Endothelial cell of umbilical vein (primary cell): ENCODE results near the gene GRK4. TPM values are rescaled to one million over a fixed set of nuclear protein-coding genes. Genes with fewer than 3 reads are reported as not detected.

Source experiments
- BruUV-seq: library from RNA; stranded (reverse); fragments of 400-500 nt; replicated peaks from 2 replicates; lab custom pipeline; 2021; lab: Mats Ljungman, UMichigan
- CTCF ChIA-PET: fragments of 300-600, 350-600 bp; sonication (Branson Sonifier 250); formaldehyde crosslinking; loops from one replicate; lab custom pipeline; 2021; ENCODE audit warnings: antibody characterized with exemption, inconsistent platforms; lab: Charles Lee
- POLR2A ChIA-PET: fragments of 300-600, 350-600 bp; sonication (Branson Sonifier 250); formaldehyde crosslinking; loops from one replicate; lab custom pipeline; 2021; ENCODE audit warnings: antibody characterized with exemption, inconsistent platforms; lab: Charles Lee
- DNase-seq: peaks from one replicate; pipeline ENCODE4 v3.0.0-alpha.2; 2011; ENCODE audit warnings: low read depth, low spot score
- FAIRE-seq: peaks from 2 replicates; lab custom pipeline; 2011; peaks lifted over from hg19 to GRCh38; lab: Jason Lieb, UNC
- H2AFZ ChIP-seq: 2 replicates; pipeline ENCODE4 v1.6.0; 2012; ENCODE audit warnings: low read depth, low read length, control low read depth, inconsistent platforms
- H3K27ac ChIP-seq: 2 replicates; pipeline ENCODE4 v1.5.1; 2011; ENCODE audit warnings: low read depth, mild to moderate bottlenecking, control low read depth, low read length, moderate library complexity; ENCODE audit not compliant: insufficient read depth
- H3K27me3 ChIP-seq, 2 experiments: 2 replicates each; pipeline versions ENCODE4 v1.6.0 to v1.6.1; 2011; ENCODE audit warnings: low read length in 2 of 2, mixed read lengths in 1 of 2; ENCODE audit not compliant: control insufficient read depth in 2 of 2, insufficient read depth in 2 of 2
- H3K36me3 ChIP-seq, 2 experiments: 2 replicates in 1 of 2; 3 replicates in 1 of 2; pipeline ENCODE4 v1.5.1; 2011; ENCODE audit warnings: low read length in 2 of 2, mild to moderate bottlenecking in 1 of 2, moderate library complexity in 1 of 2; ENCODE audit not compliant: control insufficient read depth in 2 of 2, insufficient read depth in 2 of 2; ENCODE audit errors: extremely low read depth in 1 of 2
- H3K4me1 ChIP-seq: 3 replicates; pipeline ENCODE4 v1.5.1; 2011; ENCODE audit warnings: mild to moderate bottlenecking, low read length; ENCODE audit not compliant: control insufficient read depth, insufficient read depth; ENCODE audit errors: extremely low read depth
- H3K4me2 ChIP-seq: 2 replicates; pipeline ENCODE4 v1.6.1; 2011; ENCODE audit warnings: low read length, control low read depth, mixed read lengths; ENCODE audit not compliant: insufficient read depth
- H3K4me3 ChIP-seq, 3 experiments: fragments of 200-600 bp in 1 of 3; sonication (generic), shearing (Covaris generic) in 1 of 3; replicated peaks in 1 of 3; 2 replicates each; pipeline ENCODE4 v1.5.1; 2011 to 2016; ENCODE audit warnings: control low read depth in 3 of 3, low read length in 3 of 3, mild to moderate bottlenecking in 2 of 3, inconsistent platforms in 1 of 3, low read depth in 1 of 3, moderate library complexity in 1 of 3; ENCODE audit not compliant: insufficient read depth in 1 of 3
- H3K79me2 ChIP-seq: 2 replicates; pipeline ENCODE4 v1.6.0; 2012; ENCODE audit warnings: low read length, inconsistent platforms; ENCODE audit not compliant: control insufficient read depth, insufficient read depth
- H3K9ac ChIP-seq: replicated peaks from 2 replicates; pipeline ENCODE3; 2011; ENCODE audit warnings: low read length, control low read depth; ENCODE audit not compliant: insufficient read depth; ENCODE audit errors: extremely low read depth
- H3K9me1 ChIP-seq: replicated peaks from 3 replicates; pipeline ENCODE4 v1.6.0; 2011; ENCODE audit warnings: mild to moderate bottlenecking, low read length; ENCODE audit not compliant: control insufficient read depth, insufficient read depth; ENCODE audit errors: extremely low read depth
- H3K9me3 ChIP-seq: replicated peaks from 2 replicates; pipeline ENCODE4 v1.5.1; 2012; ENCODE audit warnings: low read length, inconsistent platforms; ENCODE audit not compliant: control insufficient read depth, insufficient read depth
- H4K20me1 ChIP-seq: replicated peaks from 2 replicates; pipeline ENCODE3; 2011; ENCODE audit warnings: mild to moderate bottlenecking, low read length; ENCODE audit not compliant: control insufficient read depth, insufficient read depth; ENCODE audit errors: extremely low read depth
- EZH2 ChIP-seq: IDR thresholded peaks from 2 replicates; pipeline ENCODE4 v1.6.1; 2012; ENCODE audit warnings: borderline replicate concordance, low read depth, mild to moderate bottlenecking, moderate library complexity, low read length, inconsistent platforms; ENCODE audit not compliant: severe bottlenecking
- FOS ChIP-seq: IDR thresholded peaks from 2 replicates; pipeline ENCODE4 v1.6.1; 2011; ENCODE audit warnings: mild to moderate bottlenecking, low read length, moderate library complexity, borderline replicate concordance; ENCODE audit not compliant: insufficient read depth
- GATA2 ChIP-seq: IDR thresholded peaks from 2 replicates; pipeline ENCODE4 v1.7.0; 2011; ENCODE audit warnings: low read depth, mild to moderate bottlenecking, moderate library complexity, mixed read lengths, low read length; ENCODE audit not compliant: insufficient read length, insufficient read depth
- JUN ChIP-seq: IDR thresholded peaks from 2 replicates; pipeline ENCODE4 v1.6.1; 2011; ENCODE audit warnings: borderline replicate concordance, low read depth; ENCODE audit not compliant: insufficient read length, insufficient read depth
- MYC ChIP-seq: IDR thresholded peaks from one replicate; pipeline ENCODE4 v1.6.1; 2011; ENCODE audit warnings: mild to moderate bottlenecking, low read depth, low read length
- POLR2A ChIP-seq: IDR thresholded peaks from 2 replicates; pipeline ENCODE4 v1.6.1; 2012; ENCODE audit warnings: low read depth, mild to moderate bottlenecking, control low read depth, low read length
- POLR2AphosphoS5 ChIP-seq: IDR thresholded peaks from 2 replicates; pipeline ENCODE4 v1.6.1; 2012; ENCODE audit warnings: low read depth, mild to moderate bottlenecking, control low read depth, low read length, moderate library complexity; ENCODE audit not compliant: insufficient read depth
- dilution Hi-C: fragments of 300-500 bp; cut with MboI; formaldehyde crosslinking; loops from one replicate; pipeline ENCODE4 v1.15.0; 2019; ENCODE audit warnings: low sequenced_read_pairs; ENCODE audit not compliant: extremely low pct_ligation_motif_present
- intact Hi-C: fragments of 100-400 bp; cut with micrococcal nuclease; formaldehyde crosslinking; loops from one replicate; pipeline ENCODE4 v1.10.0; 2022
- polyA plus RNA-seq, 4 experiments: library from polyadenylated mRNA; depleted of rRNA in 3 of 4; stranded (reverse) in 3 of 4; unstranded in 1 of 4; fragments of >200 nt; gene quantifications; 2 replicates each; pipeline versions ENCODE4 v1.2.1 to v1.2.3, GENCODE V29; 2011 to 2012; ENCODE audit warnings: missing spikeins in 1 of 4
- small RNA-seq: library from RNA; depleted of rRNA; stranded (forward); fragments of <200 nt; gene quantifications from one replicate; pipeline ENCODE3, GENCODE V24; 2012; ENCODE audit warnings: low replicate concordance, low read depth; ENCODE audit not compliant: insufficient read depth, insufficient read length
- total RNA-seq: library from RNA; stranded (reverse); gene quantifications from 2 replicates; pipeline ENCODE4 v1.2.3, GENCODE V29; 2021
- TF ChIP-seq, protein P1 (sequence below): IDR thresholded peaks from 2 replicates; pipeline ENCODE4 v1.6.1; 2011; ENCODE audit not compliant: insufficient read depth, insufficient read length
- TF ChIP-seq, protein P2 (sequence below), 2 donors: IDR thresholded peaks; 1 replicate in 1 of 2; 2 replicates in 1 of 2; pipeline ENCODE4 v1.5.1; 2011; ENCODE audit warnings: low read length in 2 of 2, mild to moderate bottlenecking in 2 of 2, moderate library complexity in 2 of 2, control low read depth in 1 of 2, inconsistent platforms in 1 of 2, low read depth in 1 of 2; ENCODE audit not compliant: insufficient read depth in 1 of 2; ENCODE audit errors: extremely low read depth in 1 of 2

GRK4 gene
- total and polyA plus RNA-seq, 2 donors (not counting 3 experiments of a cell fraction or from before 2014, with no cell fraction given), result 3.1 to 6.3 TPM

DNA sequence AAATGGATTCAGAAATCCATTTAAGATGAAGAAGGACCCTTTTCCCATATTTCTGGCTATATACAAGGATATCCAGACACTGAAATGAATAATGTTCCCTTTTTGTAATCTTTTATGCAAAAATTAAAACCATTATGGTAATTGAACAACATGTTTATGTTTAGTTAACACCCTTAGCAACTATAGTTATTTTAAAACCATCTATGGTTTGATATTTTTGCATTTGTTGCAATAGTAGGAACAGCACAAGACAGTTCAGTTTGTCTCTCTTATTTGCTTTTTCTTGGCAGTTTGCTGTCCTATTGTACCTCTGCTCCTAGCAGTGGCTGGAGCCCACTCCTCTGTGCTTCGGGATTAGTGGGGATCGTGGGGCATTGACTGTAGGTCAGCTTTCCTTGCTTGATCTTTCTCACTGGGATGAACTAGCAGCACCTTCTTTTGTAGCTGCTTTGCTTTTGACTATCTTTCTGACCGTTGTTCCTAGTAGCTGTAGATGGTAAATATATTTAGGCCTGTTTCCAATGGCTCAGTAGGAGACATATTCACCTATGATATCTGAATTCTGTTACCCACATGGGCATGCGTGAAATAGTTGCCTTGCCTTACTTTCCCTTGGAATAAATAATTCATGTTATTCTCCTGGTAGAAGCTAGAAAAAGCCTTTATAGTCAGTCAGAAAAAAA, 123.9 kb downstream of the GRK4 start:
- H4K20me1 ChIP-seq, result peaks cover 4% of the 10 kb centered on the region
- TF ChIP-seq POLR2AphosphoS5, result no peak
- no peak for TF ChIP-seq MYC
- TF ChIP-seq, protein P1, sequence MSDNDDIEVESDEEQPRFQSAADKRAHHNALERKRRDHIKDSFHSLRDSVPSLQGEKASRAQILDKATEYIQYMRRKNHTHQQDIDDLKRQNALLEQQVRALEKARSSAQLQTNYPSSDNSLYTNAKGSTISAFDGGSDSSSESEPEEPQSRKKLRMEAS, result no peak
- no peak for TF ChIP-seq JUN
- TF ChIP-seq FOS, result no peak
- TF ChIP-seq EZH2, result no peak
- TF ChIP-seq POLR2A, result no peak
- TF ChIP-seq, protein P2, sequence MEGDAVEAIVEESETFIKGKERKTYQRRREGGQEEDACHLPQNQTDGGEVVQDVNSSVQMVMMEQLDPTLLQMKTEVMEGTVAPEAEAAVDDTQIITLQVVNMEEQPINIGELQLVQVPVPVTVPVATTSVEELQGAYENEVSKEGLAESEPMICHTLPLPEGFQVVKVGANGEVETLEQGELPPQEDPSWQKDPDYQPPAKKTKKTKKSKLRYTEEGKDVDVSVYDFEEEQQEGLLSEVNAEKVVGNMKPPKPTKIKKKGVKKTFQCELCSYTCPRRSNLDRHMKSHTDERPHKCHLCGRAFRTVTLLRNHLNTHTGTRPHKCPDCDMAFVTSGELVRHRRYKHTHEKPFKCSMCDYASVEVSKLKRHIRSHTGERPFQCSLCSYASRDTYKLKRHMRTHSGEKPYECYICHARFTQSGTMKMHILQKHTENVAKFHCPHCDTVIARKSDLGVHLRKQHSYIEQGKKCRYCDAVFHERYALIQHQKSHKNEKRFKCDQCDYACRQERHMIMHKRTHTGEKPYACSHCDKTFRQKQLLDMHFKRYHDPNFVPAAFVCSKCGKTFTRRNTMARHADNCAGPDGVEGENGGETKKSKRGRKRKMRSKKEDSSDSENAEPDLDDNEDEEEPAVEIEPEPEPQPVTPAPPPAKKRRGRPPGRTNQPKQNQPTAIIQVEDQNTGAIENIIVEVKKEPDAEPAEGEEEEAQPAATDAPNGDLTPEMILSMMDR (IDR thresholded peaks at IDR 0.05; ENCODE audit: extremely low read depth in 1 of 2, insufficient read depth in 1 of 2, low read depth in 1 of 2, low read length in 2 of 2), result no peak
- no peak for TF ChIP-seq GATA2
- H3K79me2 ChIP-seq, result peaks cover 24% of the 10 kb centered on the region
- H3K9me1 ChIP-seq, result no peaks in the 10 kb centered on the region
- no peaks in the 10 kb centered on the region for H3K4me1 ChIP-seq
- H3K36me3 ChIP-seq, result peaks cover 0 to 2% of the 10 kb centered on the region in 2 experiments
- dilution Hi-C loops, result no loop called here
- POLR2A ChIA-PET, result no interaction called here
- intact Hi-C loops, result no loop called here
- BruUV-seq, result no TSS peak
- H2AFZ ChIP-seq, result no peak overlapping the region
- no peak overlapping the region for H3K4me2 ChIP-seq
- no peaks in the 10 kb centered on the region for H3K9me3 ChIP-seq
- H3K4me3 ChIP-seq, result no peak overlapping the region
- H3K27ac ChIP-seq, result no peak overlapping the region
- no peak for DNase-seq
- H3K27me3 ChIP-seq, result no peaks in the 10 kb centered on the region
- no peak for FAIRE-seq
- H3K9ac ChIP-seq, result no peak overlapping the region
- CTCF ChIA-PET, result interaction anchor here (2.1 kb wide), 1 partner anchor 9 kb away, joined by 7 read pairs; no protein-coding TSS in a partner anchor

Small RNAs within 50 kb of the gene (small RNA-seq; reads per million reads assigned to genes)
- gene RF02134 (not detected), gene RF02135 (not detected), gene RNU6-204P (1.8 reads per million)

Other genes with a start within 250 kb of the GRK4 start
- gene TNIP2, start 207.2 kb upstream of the GRK4 start, total RNA-seq, result 49.0 and 52.1 TPM in 2 replicates
- 37.7 and 40.4 TPM in 2 replicates for gene TNIP2, start 207.2 kb upstream of the GRK4 start, polyA plus RNA-seq
- 69.2 and 73.1 TPM in 2 replicates for gene SH3BP2, start 170.5 kb upstream of the GRK4 start, total RNA-seq
- gene SH3BP2, start 170.5 kb upstream of the GRK4 start, polyA plus RNA-seq, result 62.9 and 73.9 TPM in 2 replicates
- gene ADD1, start 119.7 kb upstream of the GRK4 start, total RNA-seq, result 280 and 305 TPM in 2 replicates
- gene ADD1, start 119.7 kb upstream of the GRK4 start, polyA plus RNA-seq, result 219 and 240 TPM in 2 replicates
- gene NOP14, start 165 bp upstream of the GRK4 start, total RNA-seq, result 40.3 and 45.2 TPM in 2 replicates
- 7.1 and 9.5 TPM in 2 replicates for gene NOP14, start 165 bp upstream of the GRK4 start, polyA plus RNA-seq
- not detected in 2 replicates for gene HTT-AS, start 111.0 kb downstream of the GRK4 start, total RNA-seq
- gene HTT-AS, start 111.0 kb downstream of the GRK4 start, polyA plus RNA-seq, result not detected in 2 replicates
- gene HTT, start 111.1 kb downstream of the GRK4 start, total RNA-seq, result 61.2 and 63.2 TPM in 2 replicates
- gene HTT, start 111.1 kb downstream of the GRK4 start, polyA plus RNA-seq, result 13.4 and 15.7 TPM in 2 replicates